Prostate gland (tissue), 2 donors: ENCODE measurements around the gene CGREF1. TPM values are rescaled to one million over a fixed set of nuclear protein-coding genes. Genes with fewer than 3 reads are reported as not detected.

Experiments used
- DNase-seq: peaks from one replicate; pipeline ENCODE4 v3.0.0-alpha.2; 2019; ENCODE audit warnings: low spot score
- H3K27ac ChIP-seq, 2 donors: fragments of 200-600 bp; sonication (generic); 2 replicates each; pipeline ENCODE4 v1.5.1; 2017 to 2019
- H3K27me3 ChIP-seq: fragments of 200-600 bp; sonication (generic); replicated peaks from 2 replicates; pipeline ENCODE4 v1.5.1; 2019; ENCODE audit not compliant: insufficient read depth
- H3K36me3 ChIP-seq, 2 donors: fragments of 200-600 bp; sonication (generic); 1 replicate in 1 of 2; 2 replicates in 1 of 2; pipeline versions ENCODE4 v1.5.1 to v1.8.1; 2017 to 2019
- H3K4me1 ChIP-seq: fragments of 200-600 bp; sonication (generic); replicated peaks from 2 replicates; pipeline ENCODE4 v1.5.1; 2019
- H3K4me3 ChIP-seq, 2 donors: fragments of 200-600 bp; sonication (generic); 2 replicates each; pipeline ENCODE4 v1.5.1; 2017 to 2019
- H3K9me3 ChIP-seq: fragments of 200-600 bp; sonication (generic); 2 replicates; pipeline ENCODE4 v1.5.1; 2017
- CTCF ChIP-seq, 4 experiments: fragments of 200-600 bp in 2 of 4; fragments of 450-650 bp in 2 of 4; sonication (generic) in 2 of 4; IDR thresholded peaks; 1 replicate in 3 of 4; 2 replicates in 1 of 4; pipeline ENCODE4 v1.5.1; 2016 to 2019; ENCODE audit warnings: antibody characterized with exemption in 4 of 4, mild to moderate bottlenecking in 2 of 4, moderate library complexity in 2 of 4
- POLR2A ChIP-seq: fragments of 450-650 bp; IDR thresholded peaks from one replicate; pipeline ENCODE4 v1.6.1; 2016; ENCODE audit warnings: antibody characterized with exemption, mild to moderate bottlenecking
- POLR2AphosphoS5 ChIP-seq: sonication (generic); formaldehyde crosslinking; IDR thresholded peaks from one replicate; pipeline ENCODE4 v1.6.1; 2017; ENCODE audit warnings: antibody characterized with exemption
- WGBS: methylation state at CpG from one replicate; pipeline ENCODE4 v1.1.5; 2018; 5-methylcytosine and 5-hydroxymethylcytosine counted together
- intact Hi-C: fragments of 100-400 bp; cut with DNase I; formaldehyde crosslinking; loops from one replicate; pipeline ENCODE4 v1.14.2; 2022
- total RNA-seq, 2 donors: library from RNA; depleted of rRNA; stranded (reverse); fragments of >200 nt; gene quantifications; one replicate each; pipeline ENCODE4 v1.1.0, GENCODE V29; 2016

The CGREF1 gene
- total RNA-seq, 2 donors from 2014 or later = 4.9 to 10.7 TPM

DNA sequence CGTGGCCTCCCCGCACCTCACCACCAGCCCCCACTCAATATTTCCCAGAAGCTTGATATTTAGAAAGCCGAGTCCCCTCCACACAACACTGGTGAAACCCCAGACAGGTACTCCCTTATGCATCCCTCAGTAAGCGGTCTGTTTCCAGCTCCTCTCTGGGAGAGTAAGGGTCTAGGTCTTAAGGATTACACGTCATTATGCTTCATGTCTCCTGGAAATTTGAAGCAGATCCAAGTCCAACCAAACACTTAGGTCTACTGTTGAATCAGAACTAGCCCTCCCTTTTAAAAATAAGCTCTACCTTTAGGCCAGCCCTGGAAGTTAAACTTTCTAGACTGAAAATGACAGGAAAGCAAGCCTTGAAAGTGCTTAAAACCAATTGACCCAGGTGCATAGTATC is 46.0 kb downstream of the CGREF1 start:
- no peak for DNase-seq
- 53% methylated on average over 5 of the region's 5 CpGs for WGBS

GRCh38 chr2:27071990-27072830 is 46.7 kb downstream of the CGREF1 start:
- Histone ChIP-seq H3K27me3 (no peaks in the 10 kb centered on the region), H3K4me3 (peak overlapping the region; percentile 71 to 98), H3K9me3 (no peaks in the 10 kb centered on the region), H3K36me3 (no peaks in the 10 kb centered on the region), H3K4me1 (no peaks in the 10 kb centered on the region), H3K27ac (peak overlapping the region; percentile 72 to 86)
- 3% methylated on average over 34 of the region's 34 CpGs for WGBS
- DNase-seq = no peak
- intact Hi-C loops = loop anchor here (2.0 to 10.0 kb wide), 2 partner anchors 19 to 727 kb away; partner anchors contain the start of genes ADGRF3 and SELENOI
- TF ChIP-seq CTCF (IDR thresholded peaks at IDR 0.05) = no peak
- peak; percentile 53 for TF ChIP-seq POLR2AphosphoS5

More for the DNA sequence above, 46.0 kb downstream of the CGREF1 start:
- Histone ChIP-seq H3K27me3 (no peaks in the 10 kb centered on the region), H3K27ac (peak overlapping the region; percentile 72 to 86), H3K36me3 (no peaks in the 10 kb centered on the region), H3K4me1 (no peaks in the 10 kb centered on the region), H3K4me3 (no peak overlapping the region), H3K9me3 (no peaks in the 10 kb centered on the region)
- intact Hi-C loops = loop anchor here (10.0 kb wide), 1 partner anchor 728 kb away; the partner anchor contains the start of genes ADGRF3 and SELENOI
- no peak for TF ChIP-seq POLR2AphosphoS5
- no peak for TF ChIP-seq CTCF (IDR thresholded peaks at IDR 0.05)
- no peak for TF ChIP-seq POLR2A

DNA sequence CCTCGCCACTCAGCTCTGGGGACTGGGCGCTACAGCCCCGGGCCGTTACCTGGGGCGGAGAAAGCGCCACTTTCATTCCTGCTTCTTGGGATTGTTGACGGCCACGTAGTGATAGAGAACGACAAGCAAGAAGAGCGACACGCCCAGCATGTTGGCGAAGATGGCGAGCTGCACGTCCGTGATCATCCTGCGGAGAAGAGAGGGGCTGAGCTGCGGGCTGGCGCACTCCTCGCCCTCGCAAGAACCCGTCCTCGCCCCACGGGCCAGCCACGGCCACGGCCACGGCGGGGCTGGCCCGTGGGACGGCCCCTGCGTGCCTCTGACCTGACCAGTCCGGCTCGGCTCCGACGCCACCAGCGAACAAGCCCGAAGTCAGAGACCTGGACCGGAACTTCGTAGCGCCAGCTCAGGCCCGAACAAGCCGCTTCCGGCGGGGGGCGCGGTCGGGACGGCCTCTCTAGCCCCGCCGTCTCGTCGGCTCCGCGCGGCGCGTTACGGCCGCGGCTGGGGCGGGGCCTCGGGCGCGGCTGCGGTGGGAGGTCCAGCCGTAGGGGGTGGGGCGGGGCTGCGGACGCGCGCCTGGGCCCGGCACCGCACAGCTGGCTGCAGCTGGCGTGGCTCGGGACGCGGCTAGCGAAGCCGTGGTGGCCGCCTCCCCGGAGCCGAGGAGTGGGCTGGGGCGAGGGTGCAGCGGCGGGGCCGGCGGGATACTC is 47.5 kb downstream of the CGREF1 start, which contains the start of gene OST4:
Gene OST4 (minus strand): TSS at position 378 of the 713 bp plus-strand sequence.
- no peaks in the 10 kb centered on the region for H3K9me3 ChIP-seq
- H3K4me3 ChIP-seq = peak within 1 kb of the TSS; percentile 71 to 98
- DNase-seq = peak; percentile 94
- H3K36me3 ChIP-seq = no peaks in the 10 kb centered on the region
- intact Hi-C loops = loop anchor here (2.0 to 10.0 kb wide), 2 partner anchors 19 to 727 kb away; partner anchors contain the start of genes ADGRF3 and SELENOI
- no peaks in the 10 kb centered on the region for H3K4me1 ChIP-seq
- H3K27ac ChIP-seq = peak within 1 kb of the TSS; percentile 86 to 93
- peak; percentile 81 for TF ChIP-seq POLR2A
- TF ChIP-seq CTCF (IDR thresholded peaks at IDR 0.05) = peak in 3 of 4 experiments; percentile 7 to 30 (median 29)
- peak; percentile 84 for TF ChIP-seq POLR2AphosphoS5
- H3K27me3 ChIP-seq = no peaks in the 10 kb centered on the region
- WGBS = 0% methylated on average over 46 of the region's 86 CpGs

DNA sequence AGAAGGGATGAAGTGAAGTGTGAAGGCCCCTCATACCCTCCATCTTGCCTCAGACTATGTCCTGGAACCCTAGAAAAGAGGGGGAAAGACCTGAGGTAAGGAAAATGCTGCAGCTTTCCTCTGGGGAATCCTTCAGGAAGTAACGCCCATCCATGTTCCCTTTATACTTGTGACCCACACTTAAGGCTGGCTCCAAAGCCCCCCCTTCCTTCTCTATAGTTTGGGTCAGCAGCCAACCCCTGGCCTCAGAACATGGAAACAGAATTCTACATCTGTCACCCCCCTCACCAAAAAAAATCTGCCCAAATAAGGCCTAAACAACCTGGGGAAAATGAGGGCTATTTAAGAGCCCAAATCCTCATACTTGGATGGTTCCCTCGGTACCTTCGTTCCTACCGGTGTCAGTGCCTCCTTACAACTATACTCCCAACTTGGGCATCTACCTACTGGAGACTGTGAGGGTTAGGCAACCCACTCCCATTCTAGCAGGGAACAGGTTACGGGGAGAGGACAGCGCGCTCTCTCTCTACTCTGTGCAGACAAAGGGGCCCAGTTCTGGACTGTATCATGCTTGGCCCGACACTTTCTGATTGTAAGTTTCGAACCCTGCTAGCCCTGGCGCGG is 48.2 kb downstream of the CGREF1 start:
- WGBS = 4% methylated on average over 11 of the region's 11 CpGs
- no peaks in the 10 kb centered on the region for H3K9me3 ChIP-seq
- peak overlapping the region; percentile 71 to 98 for H3K4me3 ChIP-seq
- H3K27me3 ChIP-seq = no peaks in the 10 kb centered on the region
- H3K4me1 ChIP-seq = no peaks in the 10 kb centered on the region
- TF ChIP-seq POLR2AphosphoS5 = no peak
- no peak for TF ChIP-seq POLR2A
- no peak for TF ChIP-seq CTCF (IDR thresholded peaks at IDR 0.05)
- DNase-seq = no peak
- intact Hi-C loops = loop anchor here (2.0 to 10.0 kb wide), 2 partner anchors 18 to 726 kb away; partner anchors contain the start of genes ADGRF3 and SELENOI
- peak overlapping the region; percentile 86 to 93 for H3K27ac ChIP-seq
- no peaks in the 10 kb centered on the region for H3K36me3 ChIP-seq
